GM18868 (cell line): Measurements from ENCODE around the gene CD81.
"Not testable (repeated sequence)": the region's sequence is repeated elsewhere in the genome, so short reads cannot be mapped to it uniquely, and the experiment has no call there.

Experiments used
- ATAC-seq: cut with Tn5 transposase; IDR thresholded peaks from one replicate; pipeline ENCODE4 v1.9.1; 2021; ENCODE audit warnings: mild to moderate bottlenecking, moderate library complexity; ENCODE audit not compliant: unreplicated experiment

The CD81 gene

DNA sequence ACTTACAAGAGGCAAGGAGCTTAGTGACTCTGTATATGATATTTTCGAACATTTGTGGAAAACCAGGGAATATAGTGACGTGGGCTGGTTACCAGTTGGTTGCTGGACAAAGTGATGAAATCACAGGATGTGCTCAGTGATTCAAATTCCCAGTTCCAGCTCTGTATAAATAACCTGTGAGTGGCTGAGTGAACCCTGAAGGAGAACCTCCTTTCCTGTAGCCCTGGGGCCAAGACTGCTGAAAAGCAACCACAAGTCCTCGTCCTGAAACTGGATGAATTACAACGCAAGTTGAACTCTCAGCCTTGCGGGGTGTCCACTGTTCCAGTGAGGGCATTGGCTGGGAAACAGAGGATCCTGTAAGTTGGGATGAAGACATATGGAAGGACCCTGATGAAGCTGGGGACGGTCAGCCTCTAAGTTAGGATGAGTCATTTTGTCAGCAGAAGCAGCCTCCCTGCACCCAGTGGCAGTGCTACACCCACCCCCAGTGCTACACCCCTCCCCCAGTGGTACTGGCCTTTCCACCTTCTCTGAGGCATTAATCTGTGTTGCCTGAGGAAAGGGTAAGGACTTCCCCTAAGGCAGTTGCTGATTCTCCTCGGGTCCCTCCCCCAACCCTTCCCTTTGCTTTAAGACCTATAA is 22.0 kb upstream of the CD81 start:
- ATAC-seq, result no peak

DNA sequence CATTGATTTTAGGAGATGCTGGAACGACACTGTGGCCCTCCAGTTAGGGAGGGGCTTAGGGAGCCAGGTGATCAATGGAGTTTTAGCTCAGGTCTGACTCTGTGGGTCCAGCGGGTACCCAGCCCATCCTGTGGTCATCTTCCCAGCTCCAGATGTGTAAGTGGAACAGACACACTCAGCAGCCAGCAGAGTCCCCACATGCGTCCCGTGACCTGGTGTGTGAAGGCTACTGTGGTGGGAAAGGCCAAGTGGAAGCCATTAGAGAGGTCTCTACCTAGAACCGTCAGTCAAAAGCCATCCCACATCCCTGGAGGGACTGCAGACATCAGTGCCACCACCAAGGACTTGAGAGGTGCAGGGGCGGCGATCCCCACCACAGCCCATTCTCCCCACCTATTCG is 19.9 kb upstream of the CD81 start:
- ATAC-seq, result no peak

DNA sequence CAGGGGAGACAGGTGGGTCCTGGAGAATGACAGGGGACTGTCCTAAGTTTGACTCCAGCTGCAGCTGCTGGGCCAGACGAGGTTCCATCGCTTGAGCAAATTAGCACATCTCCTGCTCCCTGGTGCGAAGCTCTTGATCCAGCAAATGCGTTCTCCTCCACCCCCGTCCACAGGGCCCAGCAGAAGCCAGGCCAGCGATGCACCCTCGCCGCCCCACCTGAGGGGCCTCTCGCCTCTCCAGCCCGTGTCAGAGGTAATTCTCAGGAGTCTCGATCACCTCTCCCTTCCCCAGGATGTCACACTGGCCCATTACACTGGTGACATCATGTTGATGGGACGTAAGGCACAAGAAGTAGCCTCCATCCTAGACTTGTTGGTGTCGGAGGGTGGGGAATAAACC is 19.5 kb upstream of the CD81 start:
- not testable (repeated sequence) for ATAC-seq

DNA sequence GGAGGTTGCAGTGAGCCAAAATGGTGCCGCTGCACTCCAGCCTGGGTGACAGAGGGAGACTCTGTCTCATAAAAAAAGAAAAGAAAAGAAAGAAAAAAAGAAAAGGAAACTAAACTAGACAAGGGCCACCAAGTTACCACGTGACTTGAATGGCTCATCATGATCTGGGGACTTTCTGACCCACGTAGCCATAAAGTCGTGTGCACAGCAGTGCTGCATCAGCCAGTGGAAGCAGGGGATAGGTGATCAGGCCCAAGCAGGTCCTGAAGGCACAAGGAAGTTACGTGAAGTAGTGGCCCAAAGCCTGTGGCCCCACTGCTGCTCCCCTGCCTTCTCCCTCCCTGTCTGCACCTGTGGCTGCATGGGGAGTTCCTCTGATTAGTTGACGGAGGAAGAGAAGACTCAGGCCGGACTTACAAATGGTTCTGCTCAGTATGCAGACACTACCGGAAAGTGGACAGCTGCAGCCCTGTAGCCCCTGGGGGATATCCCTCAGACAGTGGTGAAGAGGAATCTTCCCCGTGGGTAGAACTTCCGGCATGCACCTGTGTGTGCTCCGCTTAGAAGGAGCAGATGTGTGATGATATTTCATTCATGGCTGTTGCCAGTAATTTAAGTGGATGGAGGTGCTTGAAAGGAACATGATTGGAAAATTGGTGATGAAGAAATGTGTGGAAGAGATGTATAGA is 18.2 kb upstream of the CD81 start:
- ATAC-seq, result no peak

DNA sequence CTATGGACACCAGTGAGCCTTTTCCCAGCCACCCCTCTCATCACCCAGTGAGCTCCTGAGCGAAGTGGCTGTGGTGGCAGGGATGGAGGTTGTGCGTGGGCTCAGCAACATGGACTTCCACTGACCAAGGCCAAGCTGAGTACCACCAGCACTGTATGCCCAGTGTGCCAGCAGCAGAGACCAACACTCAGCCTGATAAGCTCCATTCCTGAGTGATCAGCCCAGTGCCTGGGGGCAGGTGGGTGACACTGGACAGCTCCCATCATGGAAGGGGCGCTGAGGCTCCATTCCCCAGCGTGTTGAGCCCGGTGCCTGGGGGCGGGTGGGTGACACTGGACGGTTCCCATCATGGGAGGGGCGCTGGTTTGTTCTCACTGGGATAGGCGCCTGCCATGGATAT is 17.6 kb upstream of the CD81 start:
- ATAC-seq, result no peak

DNA sequence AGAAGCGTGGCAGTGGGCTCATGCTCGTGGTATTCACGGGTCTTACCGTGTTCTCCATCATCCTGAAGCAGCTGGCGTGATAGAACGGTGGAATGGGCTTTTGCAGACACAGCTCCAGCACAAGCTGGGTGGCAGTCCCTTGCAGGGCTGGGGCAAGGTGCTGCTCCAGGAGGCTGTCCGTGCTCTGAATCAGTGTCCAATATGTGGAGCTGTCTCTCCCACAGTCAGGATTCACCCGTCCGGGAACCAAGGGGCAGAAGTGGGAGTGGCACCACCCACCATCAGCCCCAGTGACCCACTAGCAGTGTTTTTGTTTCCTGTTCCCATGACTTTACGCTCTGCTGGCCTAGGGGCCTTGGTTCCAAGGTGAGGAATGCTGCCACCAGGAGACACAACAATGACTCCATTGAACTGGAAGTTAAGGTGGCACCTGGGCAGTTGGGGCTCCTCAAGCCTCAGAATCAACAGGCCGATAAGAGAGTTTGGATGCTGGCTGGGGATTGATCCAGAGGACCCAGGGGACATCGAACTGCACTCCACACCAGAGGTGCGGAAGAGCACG is 16.9 kb upstream of the CD81 start:
- no peak for ATAC-seq

DNA sequence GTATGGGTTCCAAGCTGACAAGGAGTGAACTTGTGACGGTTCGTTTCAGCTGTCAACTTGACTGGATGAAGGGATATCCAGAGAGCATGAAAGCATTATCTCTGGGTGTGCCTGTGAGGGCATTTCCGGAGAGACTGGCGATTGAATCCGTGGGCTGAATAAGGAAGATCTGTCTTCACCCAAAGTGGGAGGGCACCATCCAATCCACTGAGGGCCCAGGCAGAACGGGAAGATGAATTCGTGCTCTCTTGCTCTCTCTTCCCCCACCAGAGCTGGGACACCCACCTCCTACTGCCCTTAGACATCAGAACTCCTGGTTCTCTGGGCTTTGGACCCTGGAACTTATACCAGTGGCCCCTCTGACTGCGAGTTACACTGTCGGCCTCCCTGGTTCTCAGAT is 15.5 kb upstream of the CD81 start:
- no peak for ATAC-seq

DNA sequence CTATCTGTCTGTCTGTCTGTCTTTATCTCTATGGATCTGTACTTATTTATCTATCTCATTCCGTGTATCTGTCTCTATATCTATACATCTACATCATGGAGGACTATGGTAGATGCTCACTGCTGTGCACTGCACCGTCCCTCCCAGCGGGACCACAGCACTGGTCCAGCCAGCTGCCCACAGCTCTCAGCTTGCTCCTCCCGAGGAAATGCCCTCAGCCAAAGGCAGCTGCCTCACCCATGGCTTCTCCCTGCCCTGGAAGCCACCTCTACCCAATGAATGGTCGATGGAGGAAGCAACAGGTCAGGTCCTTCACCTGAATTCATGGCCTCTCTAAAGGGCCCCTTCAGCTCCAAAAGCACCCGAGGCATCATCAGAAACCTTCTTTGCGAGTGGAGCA is 14.7 kb upstream of the CD81 start:
- ATAC-seq, result no peak

DNA sequence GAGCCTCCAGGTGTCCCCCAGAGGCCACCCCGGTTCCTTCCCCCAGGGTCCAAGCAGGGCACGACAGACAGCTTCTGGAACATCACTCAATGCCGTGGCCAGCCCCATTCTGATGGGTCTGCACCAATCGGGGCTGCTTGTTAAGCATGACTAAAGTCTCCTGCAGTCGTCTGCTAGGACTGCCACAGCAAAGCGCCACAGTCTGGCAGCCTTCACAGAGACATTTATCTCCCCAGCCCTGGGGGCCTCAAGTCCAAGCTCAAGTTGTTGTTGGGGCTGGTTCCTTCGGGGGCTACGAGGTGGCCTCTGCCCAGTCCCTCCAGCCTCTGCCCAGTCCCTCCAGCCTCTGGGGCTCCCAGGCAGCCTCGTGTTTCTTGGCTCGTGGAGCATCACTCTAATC is 14.0 kb upstream of the CD81 start:
- ATAC-seq, result no peak

DNA sequence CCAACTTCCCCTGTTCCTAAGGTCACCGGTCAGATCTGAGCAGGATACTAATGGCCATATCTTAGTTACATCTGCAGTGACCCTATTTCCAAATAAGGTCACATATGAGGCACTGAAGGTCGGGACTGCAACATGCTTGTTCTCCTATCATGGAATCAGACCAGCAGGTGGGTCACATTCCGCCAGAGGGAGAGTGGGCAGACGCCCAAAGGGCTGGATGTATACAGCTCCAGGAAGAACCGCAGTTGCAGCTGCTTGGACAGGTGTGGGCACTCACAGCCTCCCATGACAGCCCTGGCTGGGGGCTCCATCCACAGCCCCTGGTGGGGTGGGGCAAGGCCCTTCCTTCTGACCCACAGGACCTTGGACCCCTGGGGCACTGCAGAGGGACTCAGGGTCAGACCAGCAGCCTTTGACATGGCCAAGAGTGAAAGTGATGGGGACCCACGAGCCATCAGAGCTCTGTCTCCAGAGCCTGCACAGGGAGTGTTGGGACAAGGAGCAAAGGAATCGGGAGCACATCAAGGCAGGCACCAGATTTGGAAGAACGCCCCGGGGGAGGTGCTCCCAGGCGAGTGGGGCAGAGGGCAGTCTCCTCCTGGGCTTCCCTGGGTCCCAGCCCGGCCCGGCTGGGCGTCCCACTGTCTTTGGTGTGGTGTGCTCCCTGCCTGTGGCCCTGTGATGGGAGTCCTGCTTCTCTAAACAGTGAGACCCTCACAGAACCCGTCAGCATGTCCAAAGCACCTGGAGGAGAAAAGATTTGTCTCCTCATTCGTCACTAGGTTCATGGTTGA is 13.3 kb upstream of the CD81 start:
- ATAC-seq, result no peak

DNA sequence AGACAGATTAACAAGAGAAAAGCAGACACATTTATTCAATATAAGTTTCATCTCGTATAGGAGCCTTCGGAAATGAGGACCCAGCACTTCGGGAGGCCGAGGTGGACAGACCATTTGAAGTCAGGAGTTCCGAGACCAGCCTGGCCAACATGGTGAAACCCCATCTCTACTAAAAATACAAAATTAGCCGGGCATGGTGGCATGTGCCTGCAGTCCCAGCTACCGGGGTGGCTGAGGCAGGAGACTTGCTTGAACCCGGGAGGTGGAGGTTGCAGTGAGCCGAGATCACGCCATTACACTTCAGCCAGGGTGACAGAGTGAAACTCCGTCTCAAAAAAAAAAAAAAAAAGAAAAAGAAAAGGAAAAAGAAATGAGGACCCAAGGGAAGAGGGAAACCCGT is 12.7 kb upstream of the CD81 start:
- ATAC-seq, result not testable (repeated sequence)

DNA sequence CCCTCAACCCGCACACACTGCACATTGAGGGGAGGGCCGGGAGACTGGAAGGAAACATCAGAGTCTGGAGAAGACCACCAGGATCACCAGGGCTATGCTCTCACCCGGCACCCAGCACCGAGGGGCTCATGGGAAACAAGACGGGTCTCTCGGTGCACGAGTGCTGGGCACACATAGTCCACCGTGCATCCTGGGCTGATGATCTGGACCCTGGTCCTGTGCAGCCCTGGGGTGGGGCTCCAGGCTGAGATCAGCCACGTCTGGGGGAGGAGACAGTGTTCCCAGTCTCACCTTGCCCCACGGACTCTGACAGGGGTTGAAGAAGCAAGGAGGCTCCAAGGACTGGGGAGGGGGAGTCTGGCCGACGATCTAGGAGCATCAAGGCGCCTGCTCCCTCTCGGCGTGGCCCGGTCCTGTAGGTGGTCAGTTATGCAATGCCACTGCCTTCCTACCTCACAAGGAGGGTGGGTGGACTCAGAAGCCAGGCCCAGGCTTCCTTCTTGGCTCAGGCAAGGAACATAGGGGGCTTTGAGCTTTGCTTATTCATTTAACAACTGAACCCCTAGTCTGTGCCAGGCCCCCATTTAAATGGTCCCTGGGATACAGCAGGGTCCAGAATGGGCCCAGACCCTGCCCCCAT is 11.4 kb upstream of the CD81 start:
- no peak for ATAC-seq

DNA sequence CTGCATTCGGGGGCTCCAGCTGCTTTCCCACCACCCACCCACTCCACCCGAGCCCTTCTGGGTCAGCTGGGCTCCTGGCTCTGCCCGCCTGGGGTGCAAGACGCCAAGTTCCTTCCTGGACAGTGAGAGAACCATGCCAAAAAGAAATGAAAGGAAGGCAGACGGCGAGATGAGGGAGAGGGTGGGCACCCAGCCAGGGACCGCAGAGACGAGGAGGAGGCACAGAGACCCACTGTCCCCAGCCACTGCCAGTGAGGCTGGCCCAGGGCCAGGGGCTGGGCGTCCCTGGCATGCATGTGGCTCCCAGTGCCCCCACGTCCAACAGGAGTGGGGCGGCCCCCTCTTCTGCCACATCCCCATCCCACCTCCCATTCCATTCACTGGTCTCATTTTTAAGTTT is 10.8 kb upstream of the CD81 start:
- no peak for ATAC-seq

DNA sequence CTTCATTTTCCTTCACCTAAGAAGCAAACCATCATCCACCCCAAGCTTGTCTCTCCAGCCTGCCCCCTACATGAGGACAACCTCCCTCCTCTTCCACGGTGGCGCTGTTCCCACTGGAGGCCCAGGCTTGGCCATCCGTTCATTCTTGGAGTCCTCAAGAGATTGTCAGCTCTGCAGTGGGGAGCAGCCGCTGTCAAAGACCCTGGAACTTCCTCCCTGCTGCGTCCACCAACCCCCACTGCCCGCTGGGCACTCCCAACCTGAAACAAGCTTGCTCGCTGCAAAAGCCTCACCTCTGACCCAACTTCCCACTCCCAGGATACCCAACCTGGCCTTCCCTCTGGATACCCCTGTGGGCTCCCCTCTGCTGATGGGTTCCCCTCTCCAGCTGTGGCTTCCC is 10.4 kb upstream of the CD81 start:
- ATAC-seq, result no peak

DNA sequence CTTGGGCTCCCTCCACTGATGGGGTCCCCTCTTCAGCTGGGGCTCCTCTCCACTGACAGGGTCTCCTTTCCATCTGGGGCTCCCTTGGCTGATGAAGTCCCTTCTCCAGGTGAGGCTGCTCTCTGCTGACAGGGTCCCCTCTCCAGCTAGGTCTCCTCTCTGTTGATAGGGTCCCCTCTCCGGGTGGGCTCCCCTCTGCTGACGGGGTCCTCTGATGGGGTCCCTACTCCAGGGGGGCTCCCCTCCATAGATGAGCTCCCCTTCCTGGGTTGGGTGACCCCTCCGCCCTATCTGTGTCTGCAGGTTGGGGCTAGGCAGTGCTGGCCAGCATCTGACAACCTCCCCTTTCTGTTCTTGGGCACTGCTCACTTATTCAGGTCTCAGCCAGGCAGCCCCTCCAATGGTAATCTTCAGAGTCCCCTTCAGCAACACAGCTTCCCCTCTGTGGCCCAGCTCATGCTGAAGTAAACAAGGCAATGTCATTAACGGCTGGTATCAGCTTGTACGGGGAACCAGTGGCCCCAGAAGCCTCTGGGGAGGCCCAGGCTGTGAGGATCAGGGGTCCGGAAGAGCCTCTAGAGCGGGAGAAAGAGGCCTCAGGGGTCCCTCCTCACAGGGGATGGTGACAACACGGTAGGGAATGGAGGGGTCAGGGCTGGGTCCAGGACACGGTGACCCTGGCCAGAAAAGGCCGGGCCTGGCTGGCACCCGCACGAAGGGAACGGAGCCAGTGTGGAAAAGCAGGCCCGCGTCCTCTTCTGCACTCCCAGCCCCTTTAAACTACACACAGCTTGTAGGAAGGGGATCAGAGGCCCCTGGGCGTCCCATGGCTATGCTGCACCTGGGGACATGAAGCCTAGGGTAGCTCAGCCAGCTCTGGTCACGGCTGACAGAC is 9.6 kb upstream of the CD81 start:
- no peak for ATAC-seq

DNA sequence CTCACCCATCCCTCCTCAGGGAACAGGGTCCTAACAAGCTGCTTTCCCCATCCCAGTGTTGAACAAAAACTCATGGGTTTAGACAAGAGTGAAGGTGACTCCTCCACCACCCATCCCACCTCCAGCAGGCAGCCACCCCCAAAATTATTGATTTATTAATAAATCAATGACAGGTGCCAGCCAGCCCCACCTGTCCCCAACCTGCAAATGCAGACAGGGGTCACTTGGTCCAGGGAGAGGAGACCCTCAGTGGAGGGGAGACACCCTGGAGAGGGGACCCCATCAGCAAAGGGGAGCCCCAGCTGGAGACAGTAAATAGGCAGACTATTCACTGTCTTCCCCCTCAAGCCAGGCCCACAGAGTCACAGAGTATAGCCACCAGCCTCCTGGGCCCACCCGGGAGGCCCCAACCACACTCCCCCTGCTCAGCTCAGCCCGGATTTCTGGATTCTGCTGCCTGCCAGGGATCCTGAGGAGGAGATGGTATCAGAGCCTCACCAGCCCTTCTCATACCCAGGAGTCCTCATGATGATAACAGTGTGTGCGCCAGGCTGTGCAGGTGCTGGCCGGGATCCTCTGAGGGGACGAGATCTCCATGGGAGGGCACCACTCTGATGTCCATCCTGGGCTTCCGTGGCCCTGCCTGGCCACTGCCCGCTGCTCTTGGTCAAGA is 8.8 kb upstream of the CD81 start:
- ATAC-seq, result no peak

DNA sequence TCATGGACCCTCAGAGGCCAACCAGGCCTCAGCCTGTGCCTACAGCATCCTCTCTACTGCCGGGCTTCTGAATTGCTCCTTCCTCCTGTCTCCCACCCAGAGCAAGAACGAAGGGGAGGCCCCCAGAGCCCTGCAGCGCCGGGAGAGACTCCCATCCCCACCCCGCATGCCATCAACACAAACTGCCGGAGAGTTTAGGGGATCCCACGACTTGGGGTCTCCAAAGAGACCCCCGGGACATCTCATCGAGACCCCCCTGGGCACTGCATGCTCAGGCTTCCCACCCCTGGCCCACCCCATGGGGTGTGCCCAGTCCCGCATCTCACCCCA is 8.3 kb upstream of the CD81 start:
- no peak for ATAC-seq

DNA sequence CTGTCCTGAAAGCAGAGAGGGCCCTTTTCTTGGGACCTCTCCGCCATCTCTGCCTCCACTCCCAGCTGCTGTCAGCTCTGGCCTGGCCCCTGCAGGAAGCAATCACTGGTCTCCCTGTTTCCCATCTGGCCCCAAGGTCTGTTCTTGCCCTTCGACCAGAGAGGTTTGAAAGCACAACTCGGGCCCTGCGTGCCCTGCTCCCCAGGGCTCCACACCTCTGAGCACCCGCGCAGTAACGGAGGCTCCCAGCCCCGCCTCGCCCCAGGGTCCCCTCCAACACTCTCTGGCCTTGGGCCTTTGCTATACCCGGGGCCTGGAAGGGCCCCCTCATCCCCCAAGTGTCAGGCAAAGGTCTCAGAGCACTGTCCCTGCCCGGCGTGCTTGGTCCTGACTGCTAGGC is 7.8 kb upstream of the CD81 start:
- no peak for ATAC-seq

DNA sequence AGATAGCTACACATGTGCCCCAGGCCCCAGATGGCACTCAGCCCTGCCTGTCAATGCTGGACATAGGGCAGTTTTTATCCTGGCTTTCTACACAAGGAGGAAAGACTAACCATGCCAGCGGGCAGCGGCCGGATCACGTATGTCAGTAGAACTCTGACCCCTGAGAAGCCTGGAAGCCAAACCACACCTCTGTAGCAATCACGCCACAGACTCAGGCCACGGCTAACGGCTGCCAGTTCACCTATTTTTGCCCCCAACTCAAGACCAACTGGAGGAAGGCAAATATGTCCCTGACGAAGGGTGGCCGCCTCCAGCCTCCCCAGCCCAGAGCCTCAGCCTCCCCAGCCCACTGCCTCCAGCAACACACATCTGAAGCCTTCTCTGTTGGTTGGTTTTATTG is 7.2 kb upstream of the CD81 start:
- ATAC-seq, result no peak
